Measurements from ENCODE around the gene ZSWIM4. TPM values are rescaled to one million over a fixed set of nuclear protein-coding genes. Genes with fewer than 3 reads are reported as not detected.

ZSWIM4 gene
- total and polyA plus RNA-seq, 2 experiments from 2014 or later: 5.4 to 42.3 TPM

DNA sequence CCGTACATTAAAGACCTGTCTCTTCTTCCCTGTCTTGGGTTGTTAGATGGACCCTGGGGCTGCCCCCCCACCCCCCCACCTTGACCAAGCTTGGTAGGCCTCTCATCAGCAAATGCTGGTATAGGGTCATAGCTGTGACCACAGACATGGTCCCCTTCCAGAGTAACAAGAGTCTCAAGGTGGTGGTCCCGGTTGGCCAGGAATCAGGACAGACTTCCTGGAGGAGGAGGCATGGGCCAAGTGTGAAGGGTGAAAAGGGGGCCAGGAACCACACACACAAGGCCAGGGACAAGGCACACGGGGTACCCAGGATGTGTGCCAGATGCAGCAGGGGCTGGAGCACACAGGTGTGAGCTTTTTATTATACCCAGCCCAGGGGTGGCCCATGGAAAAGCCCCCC is 32.0 kb upstream of the ZSWIM4 start:
- Mint-ChIP-seq H3K4me3 (peak overlapping the region; percentile 32; the same call in 2 of the 3 replicates), H3K27me3 (ENCODE audit: insufficient read depth, low read depth, poor library complexity) (peaks cover 14% of the 10 kb centered on the region), H3K4me1 (peaks cover 6% of the 10 kb centered on the region), H3K27ac (no peak overlapping the region), H3K9me3 (no peaks in the 10 kb centered on the region; the same call in 2 of the 3 replicates), H3K36me3 (ENCODE audit: low read depth) (peaks cover 28% of the 10 kb centered on the region)
- no peaks in the 10 kb centered on the region; the same call in 1 of the 2 replicates for H3K4me1 ChIP-seq (ENCODE audit: insufficient read depth)
- no peak overlapping the region for H2AFZ ChIP-seq
- DNase-seq (ENCODE audit: low spot score) (no peak), ATAC-seq (no peak)
- H4K20me1 ChIP-seq (replicated peaks; ENCODE audit: insufficient read depth): no peaks in the 10 kb centered on the region
- TF ChIP-seq, protein P1, sequence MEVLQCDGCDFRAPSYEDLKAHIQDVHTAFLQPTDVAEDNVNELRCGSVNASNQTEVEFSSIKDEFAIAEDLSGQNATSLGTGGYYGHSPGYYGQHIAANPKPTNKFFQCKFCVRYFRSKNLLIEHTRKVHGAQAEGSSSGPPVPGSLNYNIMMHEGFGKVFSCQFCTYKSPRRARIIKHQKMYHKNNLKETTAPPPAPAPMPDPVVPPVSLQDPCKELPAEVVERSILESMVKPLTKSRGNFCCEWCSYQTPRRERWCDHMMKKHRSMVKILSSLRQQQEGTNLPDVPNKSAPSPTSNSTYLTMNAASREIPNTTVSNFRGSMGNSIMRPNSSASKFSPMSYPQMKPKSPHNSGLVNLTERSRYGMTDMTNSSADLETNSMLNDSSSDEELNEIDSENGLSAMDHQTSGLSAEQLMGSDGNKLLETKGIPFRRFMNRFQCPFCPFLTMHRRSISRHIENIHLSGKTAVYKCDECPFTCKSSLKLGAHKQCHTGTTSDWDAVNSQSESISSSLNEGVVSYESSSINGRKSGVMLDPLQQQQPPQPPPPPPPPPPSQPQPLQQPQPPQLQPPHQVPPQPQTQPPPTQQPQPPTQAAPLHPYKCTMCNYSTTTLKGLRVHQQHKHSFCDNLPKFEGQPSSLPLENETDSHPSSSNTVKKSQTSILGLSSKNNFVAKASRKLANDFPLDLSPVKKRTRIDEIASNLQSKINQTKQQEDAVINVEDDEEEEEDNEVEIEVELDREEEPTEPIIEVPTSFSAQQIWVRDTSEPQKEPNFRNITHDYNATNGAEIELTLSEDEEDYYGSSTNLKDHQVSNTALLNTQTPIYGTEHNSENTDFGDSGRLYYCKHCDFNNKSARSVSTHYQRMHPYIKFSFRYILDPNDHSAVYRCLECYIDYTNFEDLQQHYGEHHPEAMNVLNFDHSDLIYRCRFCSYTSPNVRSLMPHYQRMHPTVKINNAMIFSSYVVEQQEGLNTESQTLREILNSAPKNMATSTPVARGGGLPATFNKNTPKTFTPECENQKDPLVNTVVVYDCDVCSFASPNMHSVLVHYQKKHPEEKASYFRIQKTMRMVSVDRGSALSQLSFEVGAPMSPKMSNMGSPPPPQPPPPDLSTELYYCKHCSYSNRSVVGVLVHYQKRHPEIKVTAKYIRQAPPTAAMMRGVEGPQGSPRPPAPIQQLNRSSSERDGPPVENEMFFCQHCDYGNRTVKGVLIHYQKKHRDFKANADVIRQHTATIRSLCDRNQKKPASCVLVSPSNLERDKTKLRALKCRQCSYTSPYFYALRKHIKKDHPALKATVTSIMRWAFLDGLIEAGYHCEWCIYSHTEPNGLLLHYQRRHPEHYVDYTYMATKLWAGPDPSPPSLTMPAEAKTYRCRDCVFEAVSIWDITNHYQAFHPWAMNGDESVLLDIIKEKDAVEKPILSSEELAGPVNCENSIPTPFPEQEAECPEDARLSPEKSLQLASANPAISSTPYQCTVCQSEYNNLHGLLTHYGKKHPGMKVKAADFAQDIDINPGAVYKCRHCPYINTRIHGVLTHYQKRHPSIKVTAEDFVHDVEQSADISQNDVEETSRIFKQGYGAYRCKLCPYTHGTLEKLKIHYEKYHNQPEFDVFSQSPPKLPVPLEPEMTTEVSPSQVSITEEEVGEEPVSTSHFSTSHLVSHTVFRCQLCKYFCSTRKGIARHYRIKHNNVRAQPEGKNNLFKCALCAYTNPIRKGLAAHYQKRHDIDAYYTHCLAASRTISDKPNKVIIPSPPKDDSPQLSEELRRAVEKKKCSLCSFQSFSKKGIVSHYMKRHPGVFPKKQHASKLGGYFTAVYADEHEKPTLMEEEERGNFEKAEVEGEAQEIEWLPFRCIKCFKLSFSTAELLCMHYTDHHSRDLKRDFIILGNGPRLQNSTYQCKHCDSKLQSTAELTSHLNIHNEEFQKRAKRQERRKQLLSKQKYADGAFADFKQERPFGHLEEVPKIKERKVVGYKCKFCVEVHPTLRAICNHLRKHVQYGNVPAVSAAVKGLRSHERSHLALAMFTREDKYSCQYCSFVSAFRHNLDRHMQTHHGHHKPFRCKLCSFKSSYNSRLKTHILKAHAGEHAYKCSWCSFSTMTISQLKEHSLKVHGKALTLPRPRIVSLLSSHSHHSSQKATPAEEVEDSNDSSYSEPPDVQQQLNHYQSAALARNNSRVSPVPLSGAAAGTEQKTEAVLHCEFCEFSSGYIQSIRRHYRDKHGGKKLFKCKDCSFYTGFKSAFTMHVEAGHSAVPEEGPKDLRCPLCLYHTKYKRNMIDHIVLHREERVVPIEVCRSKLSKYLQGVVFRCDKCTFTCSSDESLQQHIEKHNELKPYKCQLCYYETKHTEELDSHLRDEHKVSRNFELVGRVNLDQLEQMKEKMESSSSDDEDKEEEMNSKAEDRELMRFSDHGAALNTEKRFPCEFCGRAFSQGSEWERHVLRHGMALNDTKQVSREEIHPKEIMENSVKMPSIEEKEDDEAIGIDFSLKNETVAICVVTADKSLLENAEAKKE (CRISPR knock-in tag; IDR thresholded peaks at IDR 0.05): no peak
- TF ChIP-seq EZH2 (IDR thresholded peaks at IDR 0.05; ENCODE audit: low read depth, unreplicated experiment) (no peak), ZNF331 (CRISPR knock-in tag; IDR thresholded peaks at IDR 0.05; ENCODE audit: low read depth) (no peak)
- TF ChIP-seq, protein P2, sequence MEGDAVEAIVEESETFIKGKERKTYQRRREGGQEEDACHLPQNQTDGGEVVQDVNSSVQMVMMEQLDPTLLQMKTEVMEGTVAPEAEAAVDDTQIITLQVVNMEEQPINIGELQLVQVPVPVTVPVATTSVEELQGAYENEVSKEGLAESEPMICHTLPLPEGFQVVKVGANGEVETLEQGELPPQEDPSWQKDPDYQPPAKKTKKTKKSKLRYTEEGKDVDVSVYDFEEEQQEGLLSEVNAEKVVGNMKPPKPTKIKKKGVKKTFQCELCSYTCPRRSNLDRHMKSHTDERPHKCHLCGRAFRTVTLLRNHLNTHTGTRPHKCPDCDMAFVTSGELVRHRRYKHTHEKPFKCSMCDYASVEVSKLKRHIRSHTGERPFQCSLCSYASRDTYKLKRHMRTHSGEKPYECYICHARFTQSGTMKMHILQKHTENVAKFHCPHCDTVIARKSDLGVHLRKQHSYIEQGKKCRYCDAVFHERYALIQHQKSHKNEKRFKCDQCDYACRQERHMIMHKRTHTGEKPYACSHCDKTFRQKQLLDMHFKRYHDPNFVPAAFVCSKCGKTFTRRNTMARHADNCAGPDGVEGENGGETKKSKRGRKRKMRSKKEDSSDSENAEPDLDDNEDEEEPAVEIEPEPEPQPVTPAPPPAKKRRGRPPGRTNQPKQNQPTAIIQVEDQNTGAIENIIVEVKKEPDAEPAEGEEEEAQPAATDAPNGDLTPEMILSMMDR (conservative IDR thresholded peaks at IDR 0.05; ENCODE audit: low read depth in 2 of 2): no peak
- H3K27ac ChIP-seq (ENCODE audit: low read depth): no peak overlapping the region
- no peaks in the 10 kb centered on the region for H3K79me2 ChIP-seq (replicated peaks; ENCODE audit: insufficient read depth)
- no peak overlapping the region for H3K4me2 ChIP-seq
- no peaks in the 10 kb centered on the region; the same call in 1 of the 2 replicates for H3F3A ChIP-seq (replicated peaks; ENCODE audit: low read depth)
- no peaks in the 10 kb centered on the region for H3K9me2 ChIP-seq (ENCODE audit: insufficient read depth)
- no peak overlapping the region for H3K4me3 ChIP-seq
- peaks cover 7% of the 10 kb centered on the region; the same call in 1 of the 2 replicates for H3K36me3 ChIP-seq (ENCODE audit: insufficient read depth)
- no peaks in the 10 kb centered on the region for H3K27me3 ChIP-seq (ENCODE audit: insufficient read depth)

Data from GM23338 (cell line).